GM12878 (cell line): ENCODE data around the gene DNTT. TPM values are rescaled to one million over a fixed set of nuclear protein-coding genes. Genes with fewer than 3 reads are reported as not detected.
A peak's percentile ranks its signal among the peaks of the same experiment; 100 is the strongest.

Experiments
- ATAC-seq: fragments of 200-7000 bp; cut with Tn5 transposase; 3 replicates; pipeline ENCODE4 v1.9.1; 2020; ENCODE audit warnings: mild to moderate bottlenecking, moderate library complexity
- BruUV-seq: library from RNA; stranded (reverse); fragments of 400-500 nt; replicated peaks from 2 replicates; lab custom pipeline; 2021; lab: Mats Ljungman, UMichigan
- CTCF ChIA-PET: fragments of 300-600 bp; sonication (Branson Sonifier 250); formaldehyde crosslinking; extraction: SDS; loops from one replicate; lab custom pipeline; 2021; ENCODE audit warnings: inconsistent platforms; lab: Yijun Ruan, JAX
- POLR2A ChIA-PET: fragments of 350-600 bp; formaldehyde crosslinking; extraction: SDS; loops from one replicate; lab custom pipeline; 2021; ENCODE audit warnings: inconsistent platforms; lab: Charles Lee
- RAD21 ChIA-PET: fragments of 300-600 bp; sonication (Branson Sonifier 250); formaldehyde crosslinking; loops from one replicate; lab custom pipeline; 2023; ENCODE audit warnings: antibody characterized with exemption; ENCODE audit not compliant: unreplicated experiment; lab: Charles Lee
- SMC1A ChIA-PET: fragments of 300-600 bp; sonication (Branson Sonifier 250); formaldehyde crosslinking; loops from one replicate; lab custom pipeline; 2023; ENCODE audit not compliant: unreplicated experiment, uncharacterized antibody; lab: Charles Lee
- DNase-seq: peaks from one replicate; pipeline ENCODE4 v3.0.0-alpha.2; 2011; ENCODE audit warnings: low read depth, low spot score
- FAIRE-seq: peaks from 3 replicates; lab custom pipeline; 2011; peaks lifted over from hg19 to GRCh38; lab: Jason Lieb, UNC
- H2AFZ ChIP-seq: 2 replicates; pipeline ENCODE4 v1.6.0; 2011; ENCODE audit warnings: low read depth, low read length, control low read depth; ENCODE audit not compliant: control insufficient read depth
- H3K27ac ChIP-seq: 2 replicates; pipeline ENCODE4 v1.5.1; 2011; ENCODE audit warnings: control low read depth; ENCODE audit not compliant: control insufficient read depth, insufficient read depth
- H3K27me3 ChIP-seq, 2 experiments: replicated peaks in 1 of 2; 2 replicates each; pipeline versions ENCODE4 v1.6.0 to v1.6.1; 2011; ENCODE audit warnings: low read length in 1 of 2; ENCODE audit not compliant: control insufficient read depth in 2 of 2, insufficient read depth in 2 of 2
- H3K36me3 ChIP-seq, 2 experiments: 2 replicates each; pipeline ENCODE4 v1.5.1; 2011; ENCODE audit warnings: low read length in 1 of 2; ENCODE audit not compliant: control insufficient read depth in 2 of 2, insufficient read depth in 2 of 2
- H3K4me1 ChIP-seq: 2 replicates; pipeline ENCODE4 v1.6.1; 2011; ENCODE audit warnings: mild to moderate bottlenecking, low read length, moderate library complexity, mixed read lengths; ENCODE audit not compliant: control insufficient read depth, insufficient read depth
- H3K4me2 ChIP-seq: 2 replicates; pipeline ENCODE4 v1.6.0; 2011; ENCODE audit warnings: control low read depth; ENCODE audit not compliant: control insufficient read depth, insufficient read depth
- H3K4me3 ChIP-seq: fragments of 200-600 bp; sonication (generic); 2 replicates; pipeline ENCODE4 v1.5.1; 2016
- H3K79me2 ChIP-seq: 2 replicates; pipeline ENCODE4 v1.6.0; 2011; ENCODE audit warnings: low read length; ENCODE audit not compliant: control insufficient read depth, insufficient read depth
- H3K9ac ChIP-seq: 2 replicates; pipeline ENCODE4 v1.8.0; 2011; ENCODE audit warnings: low read length, control low read depth, mixed read lengths; ENCODE audit not compliant: control insufficient read depth, insufficient read depth
- H3K9me3 ChIP-seq: replicated peaks from 3 replicates; pipeline ENCODE4 v1.5.1; 2011; ENCODE audit warnings: mild to moderate bottlenecking, low read length; ENCODE audit not compliant: control insufficient read depth, insufficient read depth
- H4K20me1 ChIP-seq: 2 replicates; pipeline ENCODE4 v1.6.0; 2011; ENCODE audit not compliant: control insufficient read depth, insufficient read depth
- CREB1 ChIP-seq: IDR thresholded peaks from 2 replicates; pipeline ENCODE4 v1.6.1; 2012; ENCODE audit warnings: low read depth, mild to moderate bottlenecking, inconsistent platforms
- PKNOX1 ChIP-seq: fragments of 450-650 bp; IDR thresholded peaks from 2 replicates; pipeline ENCODE4 v1.6.1; 2016; ENCODE audit warnings: mild to moderate bottlenecking
- RELB ChIP-seq: fragments of 450-650 bp; IDR thresholded peaks from 2 replicates; pipeline ENCODE4 v1.6.1; 2017; ENCODE audit warnings: low read depth, mild to moderate bottlenecking, moderate library complexity
- WGBS: methylation state at CpG from one replicate; pipeline ENCODE4 v1.1.6; 2016; ENCODE audit warnings: low lambda C conversion rate; ENCODE audit not compliant: insufficient replicate concordance, insufficient coverage; ENCODE audit errors: missing lambda C conversion rate; 5-methylcytosine and 5-hydroxymethylcytosine counted together
- in situ Hi-C: fragments of 300-500 bp; cut with MboI; formaldehyde crosslinking; loops from 9 replicates; pipeline ENCODE4 v1.14.3; 2018; ENCODE audit warnings: mixed read lengths
- intact Hi-C: fragments of 100-400 bp; cut with micrococcal nuclease; formaldehyde crosslinking; loops from one replicate; pipeline ENCODE4 v1.14.2; 2022; ENCODE audit not compliant: unreplicated experiment
- polyA plus RNA-seq, 11 experiments: library from polyadenylated mRNA; depleted of rRNA in 4 of 11; unstranded in 6 of 11; stranded (reverse) in 5 of 11; fragments of >200 nt; fragmentation: Nextera tagmentation in 4 of 11; fragmentation: Illumina TruSeq in 1 of 11; extraction: Ambion mirVana in 4 of 11; extraction: Trizol in 1 of 11; gene quantifications; 1 replicate in 1 of 11; 2 replicates in 10 of 11; pipeline versions ENCODE4 v1.2.1 to v1.2.3, GENCODE V29; 2011 to 2016; ENCODE audit warnings: inconsistent platforms in 2 of 11, missing spikeins in 2 of 11, low read depth in 1 of 11
- total RNA-seq, 4 experiments: library from RNA; depleted of rRNA in 3 of 4; stranded (reverse); fragments of >200 nt in 3 of 4; fragmentation: Illumina TruSeq in 1 of 4; extraction: Trizol in 1 of 4; gene quantifications; 2 replicates each; pipeline versions ENCODE4 v1.2.1 to v1.2.3, GENCODE V29; 2013 to 2021

The DNTT gene
- total and polyA plus RNA-seq, 10 of the 15 experiments (the other 5 are each of a cell fraction or from before 2014, with no cell fraction given), result 0.06 to 0.13 (median 0.09) TPM; not detected in 5

- in situ Hi-C loops (no loop called here), intact Hi-C loops (no loop called here)
- Histone ChIP-seq H3K27me3 (no peaks in the 10 kb centered on the region), H3K79me2 (peaks cover 95% of the 10 kb centered on the region), H3K4me1 (peaks cover 38% of the 10 kb centered on the region), H3K36me3 (peaks cover 11 to 26% of the 10 kb centered on the region in 2 experiments), H3K4me2 (peak overlapping the region; percentile 31), H3K9me3 (no peaks in the 10 kb centered on the region), H3K27ac (peak overlapping the region; percentile 40), H3K4me3 (peak overlapping the region; percentile 26; the same call in 1 of the 2 replicates), H3K9ac (0 out of 2 replicates have a peak overlapping the region, but pooled peaks have one; percentile 12), H4K20me1 (peaks cover 14% of the 10 kb centered on the region), H2AFZ (no peak overlapping the region)
- ATAC-seq (peak; percentile 19), FAIRE-seq (no peak), DNase-seq (no peak)
- ChIA-PET POLR2A (interaction anchor here (0.6 to 3.7 kb wide), 6 partner anchors 10 to 66 kb away, joined by 3 to 28 read pairs (median 11); partner anchors contain the start of gene BLNK), SMC1A (interaction anchor here (2.4 to 9.0 kb wide), 6 partner anchors 8 to 33 kb away, joined by 17 to 140 read pairs (median 32); partner anchors contain the start of gene BLNK), CTCF (interaction anchor here (2.2 to 15.0 kb wide), 4 partner anchors 11 to 31 kb away, joined by 7 to 219 read pairs (median 18); no protein-coding TSS in a partner anchor), RAD21 (interaction anchor here (0.8 to 19.3 kb wide), 6 partner anchors 10 to 33 kb away, joined by 3 to 362 read pairs (median 34); partner anchors contain the start of gene BLNK)
- BruUV-seq, result no TSS peak
- TF ChIP-seq CREB1, result peak; percentile 46; the same call in 1 of the 2 replicates
- peak; percentile 42; the same call in 1 of the 2 replicates for TF ChIP-seq PKNOX1
- no peak for TF ChIP-seq RELB
- WGBS, result 67% methylated on average over 3 of the region's 3 CpGs
These were observed 44.2 kb upstream of the DNTT start for GRCh38 chr10:96260014-96260413.
